ENCODE measurements around the gene ABCG1.

DNA sequence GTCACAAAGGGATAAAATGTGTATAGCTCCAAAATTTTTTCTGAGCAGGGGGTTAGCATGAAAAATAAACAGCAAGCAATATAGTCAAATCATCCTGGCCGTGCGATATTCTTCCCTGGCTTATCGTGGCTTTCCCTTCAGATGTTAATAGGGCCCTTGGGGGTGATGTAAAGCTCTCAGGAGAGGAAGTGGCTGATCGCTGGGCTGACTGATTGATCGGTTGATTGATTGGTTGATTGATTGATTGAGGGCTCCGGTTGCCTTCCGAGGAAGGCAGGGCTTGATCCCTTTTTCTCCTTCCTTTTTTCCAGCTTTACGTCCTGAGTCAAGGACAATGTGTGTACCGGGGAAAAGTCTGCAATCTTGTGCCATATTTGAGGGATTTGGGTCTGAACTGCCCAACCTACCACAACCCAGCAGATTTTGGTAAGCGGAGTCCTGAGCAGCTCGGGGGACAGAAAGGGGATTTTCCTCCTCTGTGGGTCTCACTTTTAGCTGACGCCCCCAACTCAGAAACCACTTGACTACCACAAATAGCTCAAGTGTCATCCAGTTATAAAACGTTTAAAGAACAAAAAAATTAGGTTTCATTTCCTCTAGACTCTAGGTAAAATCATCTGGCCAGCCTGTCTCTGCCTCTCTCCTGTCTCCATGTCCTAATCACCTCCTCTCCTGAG is 66.8 kb downstream of the ABCG1 start:
- TF ChIP-seq CTCF (conservative IDR thresholded peaks at IDR 0.05; ENCODE audit: low read length) (no peak), EZH2phosphoT487 (IDR thresholded peaks at IDR 0.05; ENCODE audit: borderline replicate concordance, low read depth, low read length) (no peak)
